ENCODE measurements around the gene LYPD4. TPM values are rescaled to one million over a fixed set of nuclear protein-coding genes. Genes with fewer than 3 reads are reported as not detected.

Gene LYPD4
- total RNA-seq, 1 experiment from 2014 or later, result not detected

GRCh38 chr19:41811981-41812380, 32.5 kb downstream of the LYPD4 start:
- Mint-ChIP-seq H3K9me3 (no peaks in the 10 kb centered on the region), H3K36me3 (no peaks in the 10 kb centered on the region), H3K27ac (no peak overlapping the region), H3K27me3 (ENCODE audit: low read depth) (no peaks in the 10 kb centered on the region; the same call in 1 of the 2 replicates), H3K4me3 (no peak overlapping the region), H3K4me1 (no peaks in the 10 kb centered on the region)
- POLR2A ChIA-PET, result no interaction called here
- no peak for DNase-seq (ENCODE audit: low spot score)
- CTCF ChIA-PET, result interaction anchor here (0.8 to 3.5 kb wide), 5 partner anchors 9 to 105 kb away, joined by 3 to 24 read pairs (median 7); no protein-coding TSS in a partner anchor
- TF ChIP-seq FOXK1 (CRISPR knock-in tag; IDR thresholded peaks at IDR 0.05), result no peak
- TF ChIP-seq GABPB1 (CRISPR knock-in tag; IDR thresholded peaks at IDR 0.05), result no peak
- TF ChIP-seq CTCF (IDR thresholded peaks at IDR 0.05), result no peak
- TF ChIP-seq, protein P1, sequence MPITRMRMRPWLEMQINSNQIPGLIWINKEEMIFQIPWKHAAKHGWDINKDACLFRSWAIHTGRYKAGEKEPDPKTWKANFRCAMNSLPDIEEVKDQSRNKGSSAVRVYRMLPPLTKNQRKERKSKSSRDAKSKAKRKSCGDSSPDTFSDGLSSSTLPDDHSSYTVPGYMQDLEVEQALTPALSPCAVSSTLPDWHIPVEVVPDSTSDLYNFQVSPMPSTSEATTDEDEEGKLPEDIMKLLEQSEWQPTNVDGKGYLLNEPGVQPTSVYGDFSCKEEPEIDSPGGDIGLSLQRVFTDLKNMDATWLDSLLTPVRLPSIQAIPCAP (CRISPR knock-in tag; IDR thresholded peaks at IDR 0.05), result no peak
- TF ChIP-seq JUN (CRISPR knock-in tag; IDR thresholded peaks at IDR 0.05), result no peak
- no peak for TF ChIP-seq FOXP4 (CRISPR knock-in tag; IDR thresholded peaks at IDR 0.05)
- no peak for TF ChIP-seq HMGA2 (CRISPR knock-in tag; IDR thresholded peaks at IDR 0.05)
- TF ChIP-seq JAZF1 (CRISPR knock-in tag; IDR thresholded peaks at IDR 0.05), result no peak
- no peak for TF ChIP-seq ZNF232 (CRISPR knock-in tag; IDR thresholded peaks at IDR 0.05)
- no peak for TF ChIP-seq TP53 (CRISPR knock-in tag; IDR thresholded peaks at IDR 0.05)
- TF ChIP-seq ATF6 (CRISPR knock-in tag; IDR thresholded peaks at IDR 0.05), result no peak
- no peak for ATAC-seq

DNA sequence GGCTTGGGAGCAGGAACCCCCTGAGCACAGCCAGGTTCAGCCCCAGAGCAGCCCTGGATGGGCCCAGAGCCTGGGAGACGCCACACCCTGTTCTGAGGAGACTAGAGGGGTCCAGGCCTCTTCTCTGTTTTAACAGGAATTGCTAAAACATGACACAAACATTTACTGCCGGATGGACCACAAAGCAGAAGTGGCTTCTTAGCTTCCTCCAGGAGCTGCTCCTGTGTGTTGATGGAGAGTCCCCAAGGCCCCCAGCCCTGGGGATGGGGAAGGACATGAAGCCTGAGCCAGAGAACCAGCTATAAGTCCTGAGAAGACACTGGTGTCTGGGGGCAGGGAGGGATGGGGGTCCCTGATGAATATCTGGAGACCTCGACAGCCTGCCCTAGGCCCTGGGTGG, 33.4 kb downstream of the LYPD4 start:
- Mint-ChIP-seq H3K4me3 (no peak overlapping the region), H3K9me3 (no peaks in the 10 kb centered on the region)
- POLR2A ChIA-PET, result no interaction called here

More for the DNA sequence above, 33.4 kb downstream of the LYPD4 start:
- no peak for DNase-seq (ENCODE audit: low spot score)
- CTCF ChIA-PET, result interaction anchor here (1.3 to 3.5 kb wide), 5 partner anchors 10 to 57 kb away, joined by 4 to 14 read pairs (median 7); no protein-coding TSS in a partner anchor
- H3K4me1 Mint-ChIP-seq, result no peaks in the 10 kb centered on the region
- ATAC-seq, result no peak
- TF ChIP-seq NFATC4 (CRISPR knock-in tag; IDR thresholded peaks at IDR 0.05) (no peak), JAZF1 (CRISPR knock-in tag; IDR thresholded peaks at IDR 0.05) (no peak), MLX (CRISPR knock-in tag; IDR thresholded peaks at IDR 0.05) (no peak), CREM (CRISPR knock-in tag; IDR thresholded peaks at IDR 0.05) (no peak), FOXK1 (CRISPR knock-in tag; IDR thresholded peaks at IDR 0.05) (no peak), FOXP4 (CRISPR knock-in tag; IDR thresholded peaks at IDR 0.05) (no peak), GABPB1 (CRISPR knock-in tag; IDR thresholded peaks at IDR 0.05) (no peak), TP53 (CRISPR knock-in tag; IDR thresholded peaks at IDR 0.05) (no peak), RORB (CRISPR knock-in tag; IDR thresholded peaks at IDR 0.05) (no peak), ETV6 (CRISPR knock-in tag; IDR thresholded peaks at IDR 0.05) (no peak), ZNF532 (CRISPR knock-in tag; IDR thresholded peaks at IDR 0.05; ENCODE audit: borderline replicate concordance) (no peak), CTCF (IDR thresholded peaks at IDR 0.05) (no peak), CBFB (CRISPR knock-in tag; IDR thresholded peaks at IDR 0.05; ENCODE audit: low read depth) (no peak)
- H3K27ac Mint-ChIP-seq, result no peak overlapping the region
- H3K36me3 Mint-ChIP-seq, result no peaks in the 10 kb centered on the region
- no peaks in the 10 kb centered on the region; the same call in 1 of the 2 replicates for H3K27me3 Mint-ChIP-seq (ENCODE audit: low read depth)

Measured in WTC11 (cell line).